Activated CD8-positive, alpha-beta memory T cell treated with anti-CD3 and anti-CD28 coated beads for 48 hours (primary cell): ENCODE data around the gene CST3.
"Not testable (repeated sequence)": the region's sequence is repeated elsewhere in the genome, so short reads cannot be mapped to it uniquely, and the experiment has no call there.

Source experiments
- DNase-seq, 3 experiments: peaks; one replicate each; pipeline ENCODE4 v3.0.0-alpha.2; 2020; ENCODE audit warnings: low read depth in 2 of 3, low spot score in 2 of 3

The CST3 gene, protein sequence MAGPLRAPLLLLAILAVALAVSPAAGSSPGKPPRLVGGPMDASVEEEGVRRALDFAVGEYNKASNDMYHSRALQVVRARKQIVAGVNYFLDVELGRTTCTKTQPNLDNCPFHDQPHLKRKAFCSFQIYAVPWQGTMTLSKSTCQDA

DNA sequence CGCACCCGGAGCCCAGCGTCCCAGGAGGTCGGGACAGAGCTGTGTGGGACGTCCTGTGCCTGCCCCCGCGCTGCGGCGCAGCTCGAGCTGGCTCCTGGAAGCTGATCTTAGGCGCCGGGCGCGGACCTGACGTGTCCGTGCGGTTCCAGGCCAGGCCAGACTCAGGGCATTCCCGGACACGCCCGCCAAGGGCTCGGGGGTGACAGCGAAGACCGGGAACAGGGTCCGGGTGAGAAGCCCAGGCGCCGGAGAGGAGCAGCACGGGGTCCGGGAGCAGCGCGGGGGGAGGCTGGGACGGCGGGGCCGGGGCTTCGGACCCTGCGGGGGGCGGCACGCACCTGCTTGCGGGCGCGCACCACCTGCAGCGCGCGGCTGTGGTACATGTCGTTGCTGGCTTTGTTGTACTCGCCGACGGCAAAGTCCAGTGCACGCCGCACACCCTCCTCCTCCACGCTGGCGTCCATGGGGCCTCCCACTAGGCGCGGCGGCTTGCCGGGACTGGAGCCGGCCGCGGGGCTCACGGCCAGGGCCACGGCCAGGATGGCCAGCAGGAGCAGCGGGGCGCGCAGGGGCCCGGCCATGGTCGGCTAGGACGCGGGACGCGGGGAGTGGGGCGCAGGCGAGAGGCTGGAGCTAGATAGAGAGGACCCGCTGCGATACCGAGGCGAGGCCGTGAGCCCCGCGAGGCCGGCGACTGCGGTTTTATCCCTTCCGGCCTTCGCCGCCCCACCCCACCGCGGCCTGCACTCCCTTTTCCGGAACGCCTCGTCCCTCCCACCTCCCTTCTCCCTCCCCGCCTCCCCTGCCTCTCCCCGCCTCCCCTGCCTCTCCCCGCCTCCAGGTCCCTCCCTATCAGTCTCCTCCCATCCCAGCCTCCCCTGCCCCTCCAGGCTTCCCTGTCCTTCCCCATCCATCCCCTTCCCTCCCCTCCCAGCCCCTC is at the start of gene CST3:
Gene CST3, minus strand, starts transcription at position 674 of the 940 bp plus-strand sequence. Its CDS starts 93 bp downstream, at position 581.
- DNase-seq: no peak

DNA sequence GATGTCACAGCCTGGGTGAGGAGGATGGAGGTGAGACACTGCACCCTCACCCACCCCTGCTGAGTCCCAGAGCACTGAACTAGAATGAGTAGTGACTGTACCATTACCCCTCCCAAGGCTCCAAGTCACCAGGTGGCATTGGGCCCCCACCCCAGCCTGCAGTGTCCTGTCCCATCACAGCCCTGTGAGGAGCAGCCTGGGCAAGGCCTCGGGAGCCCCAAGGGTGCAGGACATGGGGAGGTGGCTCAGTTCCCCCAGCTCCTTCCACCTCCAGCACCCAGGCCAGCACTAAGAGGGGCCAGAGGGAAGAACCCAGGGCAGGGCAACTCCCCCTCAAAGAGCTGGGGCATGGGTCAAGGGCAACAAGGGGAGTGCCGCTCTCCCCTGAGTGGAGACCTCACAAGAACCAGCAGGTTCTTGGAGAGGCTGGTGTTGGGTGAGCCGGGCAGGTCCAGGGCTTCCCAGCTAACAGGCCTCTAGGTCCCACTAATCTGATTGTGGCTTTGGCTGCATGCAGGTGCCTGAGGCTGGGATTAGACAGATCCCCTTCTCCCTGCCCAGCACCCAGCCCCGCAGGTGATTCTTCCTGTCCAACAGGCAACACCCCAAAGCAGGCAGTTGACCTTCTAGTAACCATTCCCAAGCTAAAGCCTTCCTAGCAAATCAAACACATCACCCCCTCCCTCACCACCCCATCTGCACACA is 48.4 kb upstream of the CST3 start:
- DNase-seq: no peak

DNA sequence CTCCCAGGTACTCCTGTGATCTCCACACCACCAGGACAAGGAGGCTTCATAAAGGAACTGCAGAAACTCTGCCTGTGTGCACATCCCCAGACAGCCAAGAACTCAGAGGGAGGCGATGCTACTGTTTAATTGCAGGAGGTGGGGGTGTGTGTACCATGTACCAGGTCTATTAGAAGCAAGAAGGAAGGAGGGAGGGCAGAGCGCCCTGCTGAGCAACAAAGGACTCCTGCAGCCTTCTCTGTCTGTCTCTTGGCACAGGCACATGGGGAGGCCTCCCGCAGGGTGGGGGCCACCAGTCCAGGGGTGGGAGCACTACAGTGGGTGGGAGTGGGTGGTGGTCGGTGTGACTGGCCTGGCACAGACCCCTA is 47.8 kb upstream of the CST3 start:
- DNase-seq: not testable (repeated sequence)

DNA sequence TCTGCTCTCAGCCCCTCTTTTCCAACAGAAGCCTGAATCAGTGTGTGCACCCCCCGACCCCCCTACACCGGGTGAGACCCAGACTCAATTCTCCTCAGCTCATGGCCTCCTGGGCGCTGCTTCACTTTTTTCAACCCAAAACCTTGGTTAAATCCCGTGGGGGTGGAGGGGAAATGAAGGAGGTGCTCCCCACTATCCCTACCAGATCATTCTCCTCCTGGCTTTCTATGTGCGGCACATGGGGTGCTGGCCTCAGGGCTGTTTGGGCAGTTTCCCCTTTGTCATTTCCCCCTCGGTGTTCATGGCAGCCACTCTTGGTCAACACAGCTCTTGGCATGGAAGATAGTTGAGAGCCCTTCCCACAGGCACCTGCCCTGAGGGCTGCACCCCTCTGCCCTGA is 46.5 kb upstream of the CST3 start:
- no peak for DNase-seq

DNA sequence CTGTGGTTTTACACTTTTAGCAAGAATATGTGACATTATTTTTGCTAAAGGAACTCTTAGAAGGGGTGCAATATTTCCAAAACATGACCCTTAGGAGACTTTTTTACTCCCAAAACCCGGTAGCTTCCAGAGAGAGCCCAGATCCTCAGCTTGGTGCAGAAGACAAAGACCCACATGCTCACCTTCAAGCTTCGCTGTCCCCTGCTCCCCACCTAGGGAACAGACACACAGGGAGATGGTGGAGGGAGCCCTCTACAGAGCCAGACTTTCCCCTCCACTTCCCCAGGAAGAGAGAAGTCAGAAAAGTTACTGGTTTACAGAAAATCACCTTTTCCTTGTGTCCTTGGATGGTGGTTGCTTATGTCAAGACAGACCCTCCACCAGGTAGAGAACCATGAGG is 46.1 kb upstream of the CST3 start:
- DNase-seq: no peak

DNA sequence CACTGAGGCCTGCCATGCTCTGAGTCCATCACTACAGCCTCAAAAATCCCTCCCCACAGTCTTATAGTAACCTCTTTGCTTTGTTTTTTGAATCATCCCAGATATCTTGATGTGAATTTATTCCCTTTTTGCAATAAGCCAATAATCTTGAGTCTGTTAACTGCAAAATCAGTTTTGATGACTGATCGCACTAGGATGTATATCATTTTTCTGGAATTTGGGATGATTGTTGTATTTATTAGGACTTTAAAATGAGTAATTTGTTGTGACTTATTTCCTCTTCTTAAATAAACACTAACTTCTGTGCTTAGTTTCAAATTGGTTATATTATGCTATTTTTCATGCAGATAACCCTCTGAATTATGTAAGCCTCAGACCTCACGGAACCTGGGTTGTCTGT is 45.5 kb upstream of the CST3 start:
- no peak for DNase-seq

DNA sequence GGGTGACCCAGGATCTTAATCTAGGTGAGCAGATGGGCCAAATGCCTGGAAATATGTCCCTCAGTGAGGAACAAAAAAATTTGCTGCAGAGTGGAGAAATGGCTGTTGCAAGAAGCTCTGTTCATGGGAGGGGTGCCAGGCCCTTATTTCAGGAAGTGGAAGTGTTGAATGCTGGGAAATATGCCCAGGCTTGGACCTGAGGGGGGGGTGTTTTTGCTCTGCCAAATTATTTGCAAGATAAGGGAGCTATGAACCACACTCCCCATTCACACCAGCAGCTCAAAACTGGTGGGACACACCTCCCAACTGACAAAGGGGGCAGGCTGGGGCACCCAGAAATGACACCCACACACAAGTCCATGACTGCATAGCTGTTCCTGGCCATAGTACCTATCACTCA is 42.4 kb upstream of the CST3 start:
- no peak for DNase-seq

DNA sequence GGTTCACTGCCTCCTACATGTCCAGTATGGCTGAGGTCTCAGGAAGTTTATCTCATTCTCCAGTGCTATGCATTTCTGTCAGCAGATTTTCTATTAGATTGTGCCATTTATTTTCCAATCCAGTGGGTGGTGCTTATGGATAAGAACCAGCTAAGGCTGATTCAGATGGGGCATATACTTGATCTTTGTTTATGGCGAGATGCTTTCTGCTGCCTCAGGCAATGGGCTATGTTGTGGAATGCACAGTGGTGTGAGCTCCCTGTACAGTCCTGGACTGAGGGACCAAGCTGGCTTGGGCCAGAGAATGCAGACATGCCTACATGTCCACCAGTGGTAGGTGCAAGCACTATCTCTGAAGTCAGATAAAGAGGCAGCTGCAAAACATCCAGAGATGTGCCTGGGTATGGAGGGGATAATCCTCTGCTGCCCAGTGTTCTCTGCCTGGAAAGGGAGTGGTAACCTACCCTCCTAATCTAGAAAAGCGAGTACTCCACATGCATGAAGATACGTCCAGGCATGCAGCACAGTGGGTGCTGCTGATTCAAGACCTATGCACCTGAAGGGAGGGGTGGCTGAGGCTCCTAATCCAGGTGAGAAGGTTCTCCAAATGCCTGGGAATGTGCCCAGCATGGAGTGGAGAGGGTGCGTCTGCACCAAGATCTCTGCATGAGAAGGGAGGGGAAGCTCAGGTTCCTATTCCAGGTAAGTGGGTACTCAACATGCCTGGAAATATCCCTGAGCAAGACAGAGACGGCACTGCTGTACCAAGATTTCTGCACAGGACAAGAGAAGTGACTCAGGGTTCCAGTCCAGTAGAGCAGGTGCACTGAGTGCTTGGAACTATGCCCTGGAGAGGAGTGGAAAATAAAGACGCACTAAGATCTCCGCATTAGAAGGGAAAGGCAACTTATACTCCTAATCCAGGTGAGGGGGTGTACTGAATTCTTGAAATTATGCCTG is 41.7 kb upstream of the CST3 start:
- DNase-seq: no peak

DNA sequence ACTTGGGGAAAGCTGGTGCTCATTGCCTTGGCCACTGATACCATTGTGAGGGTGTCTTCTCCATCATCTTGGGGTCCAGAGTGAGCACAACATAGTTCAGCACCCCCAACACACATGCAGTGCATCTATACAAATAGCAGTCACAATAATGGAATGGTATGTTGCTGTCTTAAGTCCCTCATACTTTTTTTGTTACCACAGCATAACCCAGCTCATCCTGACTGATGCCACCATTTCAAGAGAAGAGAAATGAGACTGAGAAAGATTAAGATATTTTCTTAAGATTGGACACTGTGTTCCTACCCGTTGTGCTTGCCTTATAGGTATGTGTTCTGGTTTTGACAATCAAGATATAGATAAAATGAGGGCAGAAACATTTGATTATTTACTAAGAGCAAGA is 35.5 kb upstream of the CST3 start:
- no peak for DNase-seq

DNA sequence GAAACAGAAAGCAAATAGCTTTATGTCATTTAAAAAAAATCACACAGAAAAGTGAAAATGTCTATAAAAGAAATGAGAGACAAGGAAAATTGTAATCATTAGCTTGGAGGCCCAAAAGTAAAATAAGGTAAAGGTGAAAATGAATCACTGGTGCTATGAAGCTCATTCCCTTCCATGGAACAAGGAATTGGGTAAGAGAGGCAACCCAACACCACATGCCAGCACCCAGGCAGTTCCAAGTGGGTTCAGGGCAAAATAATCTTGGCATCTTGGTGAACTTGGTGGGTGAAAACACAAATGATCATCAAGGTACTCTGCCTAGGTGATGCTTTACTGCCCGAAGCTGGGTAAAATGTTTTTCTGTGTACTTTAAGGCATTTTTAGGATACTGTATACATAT is 34.4 kb upstream of the CST3 start:
- no peak for DNase-seq

DNA sequence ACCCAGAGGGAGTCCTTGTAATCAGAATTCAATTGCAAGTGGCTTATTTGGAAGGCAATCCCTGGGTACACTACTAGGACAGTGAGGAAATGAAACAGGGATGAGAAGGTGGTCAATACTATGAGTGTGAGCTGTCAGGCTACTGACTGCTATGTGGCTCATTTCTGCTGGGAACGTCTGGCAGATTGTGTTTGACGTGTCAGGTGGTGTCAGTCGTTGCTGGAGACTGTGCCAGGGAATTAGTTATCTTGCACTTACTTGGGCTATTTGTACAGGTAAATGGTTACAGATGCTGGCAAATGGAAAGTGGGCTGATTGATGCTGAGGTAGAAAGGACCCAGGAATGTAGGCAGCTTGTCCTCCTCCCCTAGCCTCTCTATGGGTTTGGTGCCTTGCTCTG is 33.7 kb upstream of the CST3 start:
- no peak for DNase-seq

DNA sequence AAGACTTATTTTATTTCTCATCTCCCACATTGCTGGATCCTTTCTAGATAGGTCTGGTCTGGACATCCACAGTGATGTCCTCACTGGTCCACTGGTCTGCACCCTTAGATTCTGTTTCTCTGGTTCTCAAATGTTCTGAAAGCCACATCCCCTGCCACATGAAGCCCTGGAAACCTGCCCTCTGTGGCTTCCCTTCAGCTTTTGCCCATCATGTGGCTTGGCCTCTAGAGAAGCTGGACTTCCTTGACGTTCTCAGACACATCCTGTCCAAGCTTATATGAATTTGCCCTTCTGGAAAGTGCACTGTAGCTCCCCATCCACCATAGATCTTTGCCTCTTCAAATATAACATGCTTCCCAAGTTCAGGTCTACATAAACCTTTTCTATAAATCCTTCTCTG is 32.6 kb upstream of the CST3 start:
- no peak for DNase-seq

DNA sequence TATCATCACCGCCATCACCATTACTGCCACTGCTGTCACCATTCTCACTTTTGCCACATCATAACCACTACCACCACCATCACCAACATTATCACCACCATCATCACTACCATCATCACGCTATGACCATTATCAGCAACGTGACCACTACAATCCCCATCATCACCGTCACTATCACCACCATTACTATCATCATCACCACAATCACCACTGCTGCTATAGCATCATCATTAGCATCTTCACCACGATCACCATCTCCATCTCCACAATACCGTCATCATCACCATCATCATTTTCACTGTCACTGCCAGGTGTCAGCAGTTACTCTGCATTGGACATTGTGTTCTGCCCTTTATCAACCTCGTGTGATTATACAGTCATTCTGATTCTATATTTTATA is 32.1 kb upstream of the CST3 start:
- DNase-seq: no peak

DNA sequence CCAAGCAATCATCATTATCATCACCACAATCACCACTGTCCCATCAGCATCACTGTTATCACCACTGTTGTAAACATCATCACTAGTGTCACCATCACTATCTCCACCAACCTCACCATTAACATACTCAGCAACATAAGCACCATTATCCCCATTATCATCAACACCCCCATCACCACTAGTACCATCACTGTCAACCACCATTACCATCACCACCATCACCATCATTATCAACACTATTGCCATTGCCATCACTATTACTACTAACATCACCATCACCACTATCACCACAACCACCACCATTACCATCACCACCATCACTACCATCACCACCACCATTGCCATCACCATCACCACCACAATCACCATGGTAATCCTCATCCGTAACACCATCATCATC is 31.6 kb upstream of the CST3 start:
- no peak for DNase-seq

DNA sequence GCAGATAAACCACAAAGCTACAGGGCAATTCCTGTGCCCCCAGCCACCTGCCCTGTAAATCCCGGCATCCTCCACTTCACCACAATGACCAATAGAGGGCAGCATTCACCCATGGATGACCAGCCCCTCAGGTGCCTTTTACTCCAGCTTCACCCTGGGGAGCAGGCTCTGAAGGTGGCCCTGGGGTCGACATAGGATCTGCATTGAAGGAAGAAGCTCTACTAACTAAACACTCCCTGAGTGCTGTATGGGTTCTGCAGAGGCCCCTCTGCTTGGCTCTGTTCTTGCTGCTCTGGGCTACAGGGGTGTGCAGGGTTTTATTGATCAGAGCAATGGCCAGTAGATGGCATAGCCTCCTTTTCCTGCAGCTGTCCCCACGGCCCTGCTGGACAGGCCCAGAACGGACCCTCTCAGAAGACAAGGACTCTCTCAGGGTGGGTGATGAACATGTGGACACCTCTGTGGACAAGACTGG is 30.8 kb upstream of the CST3 start:
- peak in 1 of 3 experiments; percentile 17 for DNase-seq

DNA sequence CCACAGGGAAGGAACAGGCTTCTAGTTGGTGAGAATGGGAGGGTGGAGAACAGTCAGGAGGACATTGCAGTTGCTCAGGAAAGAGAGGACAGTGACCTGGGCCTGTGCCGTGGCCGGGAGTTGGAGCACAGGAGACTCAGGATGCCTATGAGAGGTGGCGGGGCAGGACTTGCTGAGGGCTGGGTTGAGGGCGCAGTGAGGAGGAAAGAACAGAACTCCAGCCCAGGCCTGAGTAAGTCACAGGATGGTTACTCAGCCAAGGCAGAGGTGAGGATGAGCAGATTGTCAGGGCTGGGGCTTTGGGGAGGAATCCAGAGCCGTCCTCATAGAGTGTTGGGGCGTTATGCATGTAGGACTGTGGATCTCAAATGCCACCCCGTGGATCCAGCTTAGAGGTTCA is 29.9 kb upstream of the CST3 start:
- no peak for DNase-seq

DNA sequence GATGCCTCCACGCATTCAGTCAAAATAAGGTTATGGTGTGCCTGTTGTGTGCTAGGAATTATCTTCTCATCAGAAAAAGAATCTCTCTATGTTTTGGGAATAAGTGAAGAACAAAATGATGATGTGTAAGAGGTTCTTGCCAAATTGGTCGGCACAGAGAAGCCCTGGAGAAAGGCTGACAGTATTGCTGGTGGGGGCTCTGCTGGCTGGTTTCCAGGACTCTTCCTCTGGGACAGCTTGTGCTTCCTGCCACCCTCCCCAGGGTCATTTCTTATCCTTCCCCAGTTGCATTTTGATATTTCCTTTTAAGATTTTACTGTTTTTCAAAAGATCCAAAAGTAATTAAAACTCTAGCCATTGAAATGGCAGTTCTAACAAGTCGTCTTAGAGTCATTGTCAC is 28.9 kb upstream of the CST3 start:
- DNase-seq: no peak

DNA sequence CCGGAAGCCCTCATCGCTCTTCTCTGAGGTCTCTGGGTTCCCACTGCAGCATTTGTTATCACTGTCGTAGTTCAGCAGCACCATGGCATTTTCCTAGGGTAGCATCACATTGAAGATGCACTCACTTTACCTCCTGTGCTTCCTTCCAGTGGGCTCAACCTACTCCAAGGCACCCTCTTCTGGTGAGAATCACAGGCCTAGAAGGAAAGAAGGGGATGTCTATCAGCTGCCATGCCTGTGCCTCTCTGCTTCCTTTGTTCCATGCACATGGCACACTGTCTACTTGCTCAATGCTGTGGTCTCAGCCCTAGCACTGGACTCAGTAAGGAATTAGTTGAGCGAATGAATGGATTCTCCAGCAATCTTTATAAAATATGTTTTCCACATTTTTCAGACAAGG is 28.4 kb upstream of the CST3 start:
- DNase-seq: no peak

DNA sequence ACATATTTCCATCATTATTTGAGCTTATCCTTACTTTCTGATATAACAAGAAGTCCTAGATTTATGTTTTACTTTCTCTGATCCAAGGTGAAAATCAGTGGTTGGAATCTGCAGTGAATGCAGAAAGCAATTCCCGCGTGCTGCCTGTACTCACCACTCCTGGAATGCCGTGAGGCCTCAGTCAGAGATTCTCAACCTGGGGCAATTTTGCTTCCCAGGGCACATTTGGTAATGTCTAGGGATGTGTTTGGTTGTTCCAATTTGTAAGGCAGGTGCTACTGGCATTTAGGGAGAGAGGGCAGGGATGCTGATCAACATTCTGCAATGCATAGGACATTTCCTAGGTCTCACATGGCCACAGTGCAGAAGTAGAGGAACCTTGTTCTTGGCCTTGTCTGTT is 27.2 kb upstream of the CST3 start:
- no peak for DNase-seq

DNA sequence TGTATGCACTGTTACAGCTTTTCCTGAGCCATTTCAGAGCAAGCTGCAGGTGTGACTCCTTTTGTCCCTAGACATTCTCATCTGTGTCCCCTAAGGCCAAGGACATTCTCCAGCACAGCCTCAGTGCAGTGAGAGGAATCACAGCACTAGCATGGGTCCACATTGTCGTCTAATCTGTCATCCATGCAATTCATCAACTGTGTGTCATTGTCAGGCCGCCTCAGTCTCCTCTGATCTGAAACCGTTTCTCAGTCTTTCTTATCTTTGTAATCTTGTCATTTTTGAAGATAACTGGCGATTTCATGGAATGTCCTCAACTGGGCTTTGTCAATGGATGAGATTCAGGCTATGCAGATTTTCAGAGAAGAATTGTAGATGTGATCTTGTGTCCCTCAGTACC is 26.3 kb upstream of the CST3 start:
- DNase-seq: not testable (repeated sequence)

DNA sequence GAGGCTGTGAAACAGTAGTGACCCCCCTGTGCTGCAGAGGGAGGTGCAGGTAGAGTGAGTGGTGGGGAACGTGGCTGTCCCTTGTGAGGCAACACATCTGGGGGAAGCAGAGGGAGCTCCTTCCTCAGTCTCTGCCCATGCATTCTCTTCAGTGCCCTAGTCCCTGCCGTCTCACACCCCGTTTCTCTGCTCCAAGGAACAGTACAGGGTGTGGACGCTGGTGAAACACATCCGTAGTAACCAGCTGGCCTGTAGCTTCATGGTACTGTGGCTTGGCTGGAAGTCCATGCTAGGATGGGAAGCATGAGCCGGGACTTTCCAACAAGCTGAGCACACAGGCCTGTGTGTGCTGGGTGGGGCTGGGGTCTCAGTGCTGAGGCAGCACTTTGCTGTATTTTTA is 25.4 kb upstream of the CST3 start:
- no peak for DNase-seq
